Measurements from ENCODE around the gene SLC2A13. TPM values are rescaled to one million over a fixed set of nuclear protein-coding genes. Genes with fewer than 3 reads are reported as not detected.

Gene SLC2A13
- total RNA-seq, 1 experiment from 2014 or later, result 7.0 TPM

GRCh38 chr12:39805651-39806050 lies 300.2 kb downstream of the SLC2A13 start:
- H3K14ac ChIP-seq (ENCODE audit: insufficient read depth, low read length), result no peak overlapping the region
- H2BK15ac ChIP-seq (ENCODE audit: low read depth, low read length), result no peak overlapping the region
- no peaks in the 10 kb centered on the region for H3K23me2 ChIP-seq (ENCODE audit: insufficient read length, low read depth, low read length, poor library complexity, severe bottlenecking)
- H3K18ac ChIP-seq (ENCODE audit: insufficient read length, low read depth, low read length), result no peak overlapping the region
- no peak overlapping the region for H2AK5ac ChIP-seq (ENCODE audit: insufficient read length, low read length)
- H2BK12ac ChIP-seq (ENCODE audit: insufficient read length, low read depth, low read length), result no peak overlapping the region
- H3K79me1 ChIP-seq (ENCODE audit: insufficient read depth, low read depth, low read length, poor library complexity, severe bottlenecking), result no peaks in the 10 kb centered on the region
- H2AFZ ChIP-seq (ENCODE audit: low read length), result no peak overlapping the region
- no peak overlapping the region for H2BK5ac ChIP-seq (ENCODE audit: insufficient read length, low read length)
- H4K5ac ChIP-seq (ENCODE audit: insufficient read length, low read depth, low read length), result no peak overlapping the region
- H4K8ac ChIP-seq (replicated peaks; ENCODE audit: insufficient read length, low read depth, low read length), result no peak overlapping the region
- Mint-ChIP-seq H3K27me3 (ENCODE audit: low read depth) (no peaks in the 10 kb centered on the region), H3K4me1 (peaks cover 10 to 11% of the 10 kb centered on the region in 2 experiments), H3K36me3 (ENCODE audit: insufficient read depth in 1 of 3, low read depth in 3 of 3) (peaks cover 0 to 4% (median 2%) of the 10 kb centered on the region in 3 experiments; a peak in 2 of 7 replicates), H3K27ac (no peak overlapping the region; a peak in 1 of 7 replicates), H3K4me3 (no peak overlapping the region), H3K9me3 (peaks cover 6 to 10% of the 10 kb centered on the region in 2 experiments; a peak in 3 of 5 replicates)
- no peak overlapping the region for H4K91ac ChIP-seq (ENCODE audit: insufficient read length, low read depth, low read length)
- no peak overlapping the region for H3K9ac ChIP-seq (ENCODE audit: extremely low read depth, insufficient read length, low read length)
- H3K4me2 ChIP-seq (ENCODE audit: insufficient read depth, insufficient read length, low read length), result no peak overlapping the region
- H3T11ph ChIP-seq (ENCODE audit: low read length), result no peak overlapping the region
- no peak overlapping the region for H2BK120ac ChIP-seq (ENCODE audit: low read depth, low read length, poor library complexity, severe bottlenecking)
- no peaks in the 10 kb centered on the region for H3K4me1 ChIP-seq (ENCODE audit: insufficient read depth, low read length)
- no peak overlapping the region for H3K4ac ChIP-seq (ENCODE audit: low read depth, low read length)
- H3K27me3 ChIP-seq (ENCODE audit: insufficient read depth, low read length), result no peaks in the 10 kb centered on the region
- no peaks in the 10 kb centered on the region for H3K9me3 ChIP-seq (ENCODE audit: control insufficient read depth, low read depth, low read length)
- TF ChIP-seq, protein P1, sequence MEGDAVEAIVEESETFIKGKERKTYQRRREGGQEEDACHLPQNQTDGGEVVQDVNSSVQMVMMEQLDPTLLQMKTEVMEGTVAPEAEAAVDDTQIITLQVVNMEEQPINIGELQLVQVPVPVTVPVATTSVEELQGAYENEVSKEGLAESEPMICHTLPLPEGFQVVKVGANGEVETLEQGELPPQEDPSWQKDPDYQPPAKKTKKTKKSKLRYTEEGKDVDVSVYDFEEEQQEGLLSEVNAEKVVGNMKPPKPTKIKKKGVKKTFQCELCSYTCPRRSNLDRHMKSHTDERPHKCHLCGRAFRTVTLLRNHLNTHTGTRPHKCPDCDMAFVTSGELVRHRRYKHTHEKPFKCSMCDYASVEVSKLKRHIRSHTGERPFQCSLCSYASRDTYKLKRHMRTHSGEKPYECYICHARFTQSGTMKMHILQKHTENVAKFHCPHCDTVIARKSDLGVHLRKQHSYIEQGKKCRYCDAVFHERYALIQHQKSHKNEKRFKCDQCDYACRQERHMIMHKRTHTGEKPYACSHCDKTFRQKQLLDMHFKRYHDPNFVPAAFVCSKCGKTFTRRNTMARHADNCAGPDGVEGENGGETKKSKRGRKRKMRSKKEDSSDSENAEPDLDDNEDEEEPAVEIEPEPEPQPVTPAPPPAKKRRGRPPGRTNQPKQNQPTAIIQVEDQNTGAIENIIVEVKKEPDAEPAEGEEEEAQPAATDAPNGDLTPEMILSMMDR (conservative IDR thresholded peaks at IDR 0.05), result no peak
- no peak for DNase-seq
- H4K20me1 ChIP-seq (ENCODE audit: control insufficient read depth, insufficient read depth, insufficient read length), result no peaks in the 10 kb centered on the region
- H2BK20ac ChIP-seq (ENCODE audit: low read depth, low read length, poor library complexity, severe bottlenecking), result no peak overlapping the region
- no CpG with 5 or more reads among the region's 2 CpGs for WGBS (ENCODE audit: extremely low coverage, insufficient read length, low lambda C conversion rate)
- H3K27ac ChIP-seq (ENCODE audit: insufficient read length, low read depth, low read length), result no peak overlapping the region
- no peak overlapping the region for H3K56ac ChIP-seq (ENCODE audit: insufficient read length, low read depth, low read length)
- no peaks in the 10 kb centered on the region for H3K79me2 ChIP-seq (ENCODE audit: insufficient read depth, low read length)
- no peak overlapping the region for H3K23ac ChIP-seq (ENCODE audit: insufficient read length, low read depth, low read length)
